GM12873 (cell line): ENCODE data around the gene SULT1C2.

Experiments
- CTCF ChIP-seq: IDR thresholded peaks from 2 replicates; pipeline ENCODE4 v1.5.1; 2012; ENCODE audit warnings: low read depth, mild to moderate bottlenecking, moderate library complexity, low read length, control low read depth; ENCODE audit not compliant: insufficient read depth; ENCODE audit errors: missing control alignments

Gene SULT1C2

GRCh38 chr2:108288534-108289106, at the start of gene SULT1C2:
Gene SULT1C2, plus strand, starts transcription at chr2:108288895. Its CDS starts 4,773 bp downstream, at chr2:108293668.
- TF ChIP-seq CTCF = no peak

- no peak for TF ChIP-seq CTCF
Measured at GRCh38 chr2:108239786-108240185, 48.9 kb upstream of the SULT1C2 start, which contains the start of gene SULT1C3. Gene SULT1C3, plus strand, starts transcription at chr2:108239968. Its CDS starts 7,227 bp downstream, at chr2:108247195.

- TF ChIP-seq CTCF = no peak
Measured at GRCh38 chr2:108240966-108241365, 47.7 kb upstream of the SULT1C2 start.

- TF ChIP-seq CTCF = no peak
Measured at GRCh38 chr2:108243566-108243965, 45.1 kb upstream of the SULT1C2 start.

GRCh38 chr2:108244667-108245414, 43.9 kb upstream of the SULT1C2 start:
- TF ChIP-seq CTCF = no peak

- TF ChIP-seq CTCF = no peak
Measured at GRCh38 chr2:108253106-108253505, 35.6 kb upstream of the SULT1C2 start.

- no peak for TF ChIP-seq CTCF
Measured at GRCh38 chr2:108257757-108258331, 30.9 kb upstream of the SULT1C2 start.
